ENCODE measurements around the gene ZCWPW1.
"Not testable (repeated sequence)": the region's sequence is repeated elsewhere in the genome, so short reads cannot be mapped to it uniquely, and the experiment has no call there.

Gene ZCWPW1

DNA sequence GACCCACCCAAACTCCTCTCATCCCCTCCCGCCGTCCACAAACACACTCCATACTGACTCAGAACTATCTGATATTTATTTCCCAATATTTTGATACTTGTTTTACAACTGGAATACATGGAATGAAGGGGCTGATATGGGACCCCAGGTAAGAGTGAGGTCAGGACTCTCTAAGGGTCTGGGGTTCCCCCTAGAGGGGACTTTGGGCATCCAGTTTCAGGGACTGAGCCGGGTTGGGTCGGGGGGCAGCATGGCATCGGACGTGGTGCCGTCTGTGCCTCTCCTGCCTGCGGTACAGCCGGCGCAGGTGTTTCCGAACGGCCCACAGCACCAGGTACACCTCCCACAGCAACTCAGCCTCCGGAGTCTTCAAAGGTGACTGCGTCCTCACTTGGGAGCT is 28.1 kb upstream of the ZCWPW1 start:
- DNase-seq (ENCODE audit: low spot score): no peak

DNA sequence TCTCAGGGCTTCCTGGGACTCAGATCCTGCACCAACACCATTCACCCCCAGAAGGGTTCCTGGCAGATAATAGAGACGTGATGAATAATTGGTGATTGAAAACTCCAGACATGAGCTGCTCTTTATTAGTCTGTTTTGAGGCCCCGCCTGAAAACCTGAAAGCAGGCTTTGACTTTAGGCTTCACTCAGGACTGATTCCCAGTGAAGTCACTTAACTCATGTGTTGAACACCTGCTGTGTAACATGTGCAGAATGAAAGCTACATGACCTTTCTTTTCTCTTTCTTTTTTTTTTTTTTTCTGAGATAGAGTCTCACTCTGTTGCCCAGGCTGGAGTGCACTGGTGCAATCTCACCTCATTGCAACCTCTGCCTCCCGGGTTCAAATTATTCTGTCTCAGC is 26.7 kb upstream of the ZCWPW1 start:
- no peak for DNase-seq (ENCODE audit: low spot score)

DNA sequence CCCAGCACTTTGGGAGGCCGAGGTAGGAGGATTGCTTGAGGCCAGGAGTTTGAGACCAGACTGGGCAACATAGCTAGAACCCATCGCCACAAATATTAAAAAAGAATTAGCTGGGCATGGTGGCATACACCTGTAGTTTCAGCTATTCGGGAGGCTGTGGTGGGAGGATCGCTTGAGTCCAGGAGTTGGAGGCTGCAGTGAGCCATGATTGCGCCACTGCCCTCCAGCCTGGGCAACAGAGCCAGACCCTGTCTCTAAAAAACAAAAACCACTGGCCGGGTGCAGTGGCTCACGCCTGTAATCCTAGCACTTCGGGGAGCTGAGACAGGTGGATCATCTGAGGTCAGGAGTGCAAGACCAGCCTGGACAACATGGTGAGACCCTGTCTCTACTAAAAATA is 25.4 kb upstream of the ZCWPW1 start:
- not testable (repeated sequence) for DNase-seq (ENCODE audit: low spot score)

DNA sequence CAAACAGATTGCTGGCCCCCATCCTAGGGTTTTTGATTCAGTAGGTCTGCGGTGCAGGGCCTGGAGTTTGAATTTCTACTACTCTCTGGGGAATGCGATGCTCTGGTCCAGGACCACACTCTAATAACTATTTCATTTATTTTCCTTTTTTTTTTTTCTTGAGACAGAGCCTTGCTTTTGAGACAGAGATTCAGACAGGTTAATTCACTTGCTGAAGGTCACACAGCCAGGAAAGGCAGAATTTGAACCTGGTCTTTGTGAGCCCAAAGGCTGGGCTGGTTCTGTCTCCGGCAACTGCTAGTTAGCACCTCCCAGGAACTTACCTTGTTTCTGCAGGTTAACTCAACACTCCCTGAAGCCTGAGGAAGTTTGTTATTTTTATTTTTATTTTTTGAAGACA is 24.0 kb upstream of the ZCWPW1 start:
- DNase-seq (ENCODE audit: low spot score): no peak

DNA sequence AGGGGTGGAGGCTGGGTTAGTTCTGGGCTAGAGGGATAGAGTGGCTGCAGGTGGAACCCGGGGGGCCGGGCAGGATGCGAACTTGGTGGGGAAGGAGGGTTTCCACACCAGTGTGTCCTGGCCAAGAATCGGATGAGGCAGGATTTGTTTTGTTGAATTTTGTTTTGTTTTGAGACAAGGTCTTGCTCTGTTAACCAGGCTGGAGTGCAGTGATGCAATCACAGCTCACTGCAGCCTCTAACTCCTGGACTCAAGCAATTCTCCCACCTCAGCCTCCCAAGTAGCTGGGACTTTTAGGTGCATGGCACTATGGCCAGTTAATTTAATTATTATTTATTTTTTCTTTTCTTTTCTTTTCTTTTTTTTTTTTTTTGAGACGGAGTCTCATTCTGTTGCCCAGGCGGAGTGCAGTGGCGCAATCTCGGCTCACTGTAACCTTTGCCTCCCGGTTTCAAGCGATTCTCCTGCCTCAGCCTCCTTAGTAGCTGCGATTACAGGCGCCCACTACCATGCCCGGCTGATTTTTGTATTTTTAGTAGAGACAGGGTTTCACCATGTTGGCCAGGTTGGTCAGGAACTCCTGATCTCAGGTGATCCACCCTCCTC is 20.8 kb upstream of the ZCWPW1 start:
- no peak for DNase-seq (ENCODE audit: low spot score)

DNA sequence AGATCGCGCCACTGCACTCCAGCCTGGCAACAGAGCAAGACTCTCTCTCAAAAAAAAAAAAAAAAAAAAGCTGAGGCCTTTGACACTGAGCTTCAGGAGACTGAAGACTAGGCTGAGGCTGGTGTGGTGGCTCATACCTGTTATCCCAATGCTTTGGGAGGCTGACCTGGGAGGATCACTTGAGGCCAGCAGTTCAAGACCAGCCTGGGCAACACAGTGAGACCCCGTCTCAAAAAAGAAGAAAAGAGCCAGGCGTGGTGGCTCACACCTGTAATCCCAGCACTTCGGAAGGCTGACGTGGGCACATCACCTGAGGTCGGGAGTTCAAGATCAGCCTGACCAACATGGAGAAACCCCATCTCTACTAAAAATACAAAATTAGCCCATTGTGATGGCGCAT is 18.9 kb upstream of the ZCWPW1 start:
- not testable (repeated sequence) for DNase-seq (ENCODE audit: low spot score)

DNA sequence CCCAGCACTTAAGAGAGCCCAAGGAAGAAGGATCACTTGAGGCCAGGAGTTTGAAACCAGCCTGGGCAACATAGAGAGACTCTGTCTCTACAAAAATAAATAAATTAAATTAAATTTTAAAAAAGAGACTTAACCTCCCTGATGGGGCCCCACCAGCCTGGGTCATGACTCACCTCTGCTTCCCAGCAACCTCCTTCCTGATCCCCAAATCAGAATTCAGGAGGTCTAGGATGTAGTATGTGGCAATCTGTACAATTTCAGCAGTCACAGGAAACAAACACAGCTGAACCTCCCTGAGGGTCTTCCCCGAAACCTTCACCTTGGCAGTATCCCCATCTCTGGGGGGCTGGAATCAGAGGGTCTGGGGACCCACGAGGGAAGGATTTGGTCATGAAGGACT is 17.5 kb upstream of the ZCWPW1 start:
- DNase-seq (ENCODE audit: low spot score): no peak

DNA sequence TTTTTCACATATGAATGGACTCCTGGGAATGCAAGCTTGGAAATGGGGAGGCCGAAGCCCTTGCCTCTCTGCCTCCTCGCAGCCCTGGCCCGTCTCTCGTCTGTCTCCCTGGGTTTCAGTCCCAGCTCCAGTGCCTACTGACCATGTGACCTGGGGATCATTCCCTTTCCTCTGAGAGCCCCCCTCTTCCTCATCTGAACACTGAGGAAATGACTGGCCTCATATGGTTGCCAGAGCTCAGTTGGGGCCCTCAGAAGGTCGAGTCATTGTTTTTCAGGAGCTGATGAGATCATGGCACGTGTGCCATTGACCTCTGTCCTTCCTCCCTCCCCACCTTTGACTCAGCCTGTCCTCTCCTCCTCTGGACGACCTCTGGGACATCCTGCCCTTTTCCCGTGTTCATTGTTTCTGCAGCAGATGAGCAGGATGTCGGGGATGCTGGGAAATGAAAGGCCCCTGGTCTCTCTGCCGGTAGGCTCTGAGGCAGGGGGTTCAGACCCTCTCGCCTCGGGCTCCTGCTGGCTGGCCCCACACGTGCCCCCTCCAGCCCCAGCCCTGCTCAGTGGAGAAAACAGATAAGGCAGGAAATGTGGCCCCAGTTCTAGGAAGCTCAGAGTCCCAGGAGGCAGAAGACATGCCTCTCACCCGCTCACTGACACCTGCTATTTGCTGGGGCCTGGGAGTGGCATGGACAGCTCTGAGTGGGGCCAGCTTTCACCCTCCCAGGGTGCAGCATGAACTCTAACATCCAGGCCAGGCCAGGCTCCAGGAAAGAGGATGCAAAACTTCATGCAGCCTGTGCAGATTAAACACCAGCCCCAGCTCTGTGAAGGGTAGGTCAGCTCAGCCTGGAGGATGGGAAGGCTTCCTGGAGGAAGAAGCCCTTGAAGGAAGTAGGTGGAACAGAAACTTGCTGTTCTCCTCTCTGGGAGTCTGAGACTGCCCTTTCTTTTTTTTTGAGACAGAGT is 16.1 kb upstream of the ZCWPW1 start:
- no peak for DNase-seq (ENCODE audit: low spot score)

DNA sequence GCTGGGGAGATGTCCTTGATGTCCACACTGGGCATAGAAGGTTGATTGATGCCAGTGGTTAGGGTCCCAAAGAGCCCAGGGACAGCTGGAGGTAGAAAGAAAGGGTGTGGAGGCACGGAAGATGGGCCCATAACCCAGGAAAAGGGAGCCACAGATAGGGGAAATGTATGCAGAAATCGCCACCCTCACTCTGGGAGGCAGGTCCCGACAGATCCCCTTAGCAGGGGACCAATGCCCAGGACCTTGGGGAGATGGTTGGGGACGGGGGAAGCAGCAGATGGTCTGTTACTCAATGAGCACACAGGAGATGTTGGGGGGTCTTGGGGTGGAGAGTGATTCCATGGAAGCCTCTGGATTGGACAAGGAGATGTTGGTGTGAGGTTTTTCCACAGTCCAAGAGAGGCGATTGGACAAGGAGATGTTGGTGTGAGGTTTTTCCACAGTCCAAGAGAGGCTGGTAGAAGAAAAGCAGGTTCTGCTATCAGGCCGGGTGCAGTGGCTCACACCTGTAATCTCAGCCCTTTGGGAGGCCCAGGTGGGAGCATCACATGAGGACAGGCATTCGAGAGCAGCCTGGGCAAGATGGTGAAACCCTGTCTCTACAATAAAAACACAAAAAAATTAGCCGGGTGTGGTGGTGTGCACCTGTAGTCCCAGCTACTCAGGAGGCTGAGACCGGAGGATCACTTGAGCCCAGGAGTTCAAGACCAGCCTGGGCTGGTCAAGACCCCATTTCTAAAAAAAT is 14.8 kb upstream of the ZCWPW1 start:
- no peak for DNase-seq (ENCODE audit: low spot score)

DNA sequence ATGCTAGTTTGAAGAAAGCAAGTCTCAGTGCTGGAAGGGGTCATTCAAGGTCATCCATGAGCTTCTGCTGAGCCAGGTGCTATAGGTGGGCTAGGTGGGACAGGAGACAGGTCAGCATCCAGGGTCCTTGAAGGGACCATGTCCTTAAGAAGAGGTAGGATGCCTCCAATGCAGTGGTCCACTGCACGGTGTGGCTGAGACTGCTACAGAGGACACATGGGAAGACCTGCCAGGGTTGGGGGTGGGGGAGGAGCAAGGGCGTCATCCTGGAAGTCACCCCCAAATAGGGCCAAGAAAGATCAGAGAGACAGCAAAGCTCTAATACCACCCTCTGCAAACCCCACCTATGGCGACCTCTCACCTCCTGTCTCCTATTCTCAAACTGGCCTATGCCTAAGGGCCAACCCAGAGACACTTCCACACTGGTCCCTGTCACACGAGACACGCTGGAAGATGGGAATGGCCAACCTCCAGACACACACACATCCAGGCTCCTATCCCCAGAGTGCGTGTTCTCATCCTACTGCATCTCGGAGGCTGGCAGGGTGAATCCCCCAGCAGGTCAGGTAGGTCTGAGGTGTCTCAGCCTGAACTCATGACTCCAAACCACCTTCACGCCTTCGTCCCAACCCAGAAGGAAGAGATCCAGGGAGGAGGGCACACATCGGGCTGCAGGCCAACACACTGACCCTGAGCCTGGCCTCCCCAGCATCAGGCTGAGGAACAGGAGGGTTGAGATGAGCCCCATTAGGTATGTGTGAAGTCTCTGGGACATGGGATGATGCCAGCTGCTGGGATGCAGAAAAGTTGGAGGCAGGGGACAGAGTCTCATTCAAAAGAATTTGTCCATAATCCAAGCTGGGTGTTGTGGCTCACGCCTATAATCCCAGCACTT is 13.4 kb upstream of the ZCWPW1 start:
- no peak for DNase-seq (ENCODE audit: low spot score)

DNA sequence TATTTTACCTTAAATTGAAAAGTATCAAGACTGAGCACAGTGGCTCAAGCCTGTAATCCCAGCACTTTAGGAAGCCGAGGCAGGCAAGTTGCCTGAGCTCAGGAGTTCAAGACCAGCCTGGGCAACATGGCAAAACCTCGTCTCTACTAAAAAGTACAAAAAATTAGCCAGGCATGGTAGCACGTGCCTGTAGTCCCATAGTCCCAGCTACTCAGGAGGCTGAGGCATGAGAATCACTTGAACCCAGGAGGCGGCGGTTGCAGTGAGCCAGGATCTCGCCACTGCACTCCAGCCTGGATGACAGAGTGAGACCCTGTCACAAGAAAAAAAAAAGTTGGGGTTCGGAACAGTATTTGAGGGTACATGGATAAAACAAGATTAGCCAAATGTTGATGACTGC is 10.7 kb upstream of the ZCWPW1 start:
- DNase-seq (ENCODE audit: low spot score): not testable (repeated sequence)

DNA sequence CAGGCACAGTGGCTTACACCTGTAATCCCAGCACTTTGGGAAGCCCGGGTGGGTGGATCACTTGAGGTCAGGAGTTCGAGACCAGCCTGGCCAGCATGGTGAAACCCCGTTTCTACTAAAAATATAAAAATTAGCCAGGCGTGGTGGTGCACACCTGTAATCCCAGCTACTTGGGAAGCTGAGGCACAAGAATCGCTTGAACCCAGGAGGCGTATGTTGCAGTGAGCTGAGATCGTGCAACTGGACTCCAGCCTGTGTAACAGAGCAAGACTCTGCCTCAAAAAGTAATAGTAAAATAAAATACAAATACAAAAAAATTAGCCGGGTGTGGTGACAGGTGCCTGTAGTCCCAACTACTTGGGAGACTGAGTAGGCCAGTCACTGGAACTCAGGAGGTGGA is 10.2 kb upstream of the ZCWPW1 start:
- not testable (repeated sequence) for DNase-seq (ENCODE audit: low spot score)

DNA sequence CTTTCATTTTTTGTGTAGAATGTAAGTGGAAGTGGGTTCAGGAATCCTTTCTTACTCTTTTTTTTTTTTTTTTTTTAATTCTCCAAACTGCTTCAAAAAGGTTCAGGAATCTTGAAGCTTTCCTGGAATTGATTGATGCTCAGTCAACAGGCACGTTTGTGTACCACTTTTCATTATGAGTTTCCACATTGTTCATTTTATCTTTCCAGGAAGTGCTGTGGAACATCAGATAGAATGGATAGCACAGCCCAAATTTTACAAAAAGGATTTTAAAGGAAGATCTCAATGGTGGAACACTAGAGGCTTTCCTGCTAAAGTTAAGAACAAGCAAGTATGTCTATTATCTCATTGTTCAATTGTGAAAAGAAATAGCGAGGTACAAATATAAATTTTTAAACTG is 9.7 kb upstream of the ZCWPW1 start:
- DNase-seq (ENCODE audit: low spot score): no peak

DNA sequence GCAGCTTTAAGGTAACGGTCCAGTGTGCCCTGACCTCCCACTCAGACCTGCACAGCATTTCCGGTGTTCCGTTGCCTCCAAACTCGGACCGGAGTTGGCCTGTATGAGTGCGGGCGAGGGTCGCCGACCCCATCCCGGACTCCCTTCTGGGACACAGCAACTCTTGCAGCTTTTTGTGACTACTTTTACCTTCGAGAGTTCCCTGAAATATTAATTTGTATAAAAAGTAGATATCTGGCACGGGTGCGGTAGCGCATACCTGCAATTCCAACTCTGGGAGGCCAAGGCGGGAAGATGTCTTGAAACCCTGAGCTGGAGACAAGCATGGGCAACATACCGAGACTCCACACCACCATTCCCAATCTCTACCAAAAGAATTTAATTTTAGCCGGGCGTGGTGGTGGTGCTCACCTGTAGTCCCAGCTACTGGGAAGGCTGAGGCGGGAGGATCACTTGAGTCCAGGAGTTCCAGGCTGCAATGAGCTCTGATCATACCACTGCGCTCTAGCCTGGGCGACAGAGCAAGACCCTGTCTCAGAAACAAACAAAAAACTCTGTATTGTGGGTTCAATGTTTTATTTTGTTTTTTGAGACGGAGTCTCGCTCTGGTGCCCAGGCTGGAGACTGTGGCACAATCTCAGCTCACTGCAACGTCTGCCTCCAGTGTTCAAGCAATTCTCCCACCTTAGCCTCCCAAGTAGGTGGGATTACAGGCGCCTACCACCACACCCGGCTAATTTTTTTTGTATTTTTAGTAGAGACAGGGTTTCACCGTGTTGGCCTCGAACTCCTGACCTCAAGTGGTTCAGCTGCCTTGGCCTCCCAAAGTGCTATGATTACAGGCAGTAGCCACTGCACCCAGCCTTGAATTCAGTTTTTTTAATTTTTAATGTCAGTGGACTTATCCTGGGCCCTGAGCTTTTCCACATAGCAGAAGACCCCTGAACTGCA is 8.9 kb upstream of the ZCWPW1 start:
- no peak for DNase-seq (ENCODE audit: low spot score)

DNA sequence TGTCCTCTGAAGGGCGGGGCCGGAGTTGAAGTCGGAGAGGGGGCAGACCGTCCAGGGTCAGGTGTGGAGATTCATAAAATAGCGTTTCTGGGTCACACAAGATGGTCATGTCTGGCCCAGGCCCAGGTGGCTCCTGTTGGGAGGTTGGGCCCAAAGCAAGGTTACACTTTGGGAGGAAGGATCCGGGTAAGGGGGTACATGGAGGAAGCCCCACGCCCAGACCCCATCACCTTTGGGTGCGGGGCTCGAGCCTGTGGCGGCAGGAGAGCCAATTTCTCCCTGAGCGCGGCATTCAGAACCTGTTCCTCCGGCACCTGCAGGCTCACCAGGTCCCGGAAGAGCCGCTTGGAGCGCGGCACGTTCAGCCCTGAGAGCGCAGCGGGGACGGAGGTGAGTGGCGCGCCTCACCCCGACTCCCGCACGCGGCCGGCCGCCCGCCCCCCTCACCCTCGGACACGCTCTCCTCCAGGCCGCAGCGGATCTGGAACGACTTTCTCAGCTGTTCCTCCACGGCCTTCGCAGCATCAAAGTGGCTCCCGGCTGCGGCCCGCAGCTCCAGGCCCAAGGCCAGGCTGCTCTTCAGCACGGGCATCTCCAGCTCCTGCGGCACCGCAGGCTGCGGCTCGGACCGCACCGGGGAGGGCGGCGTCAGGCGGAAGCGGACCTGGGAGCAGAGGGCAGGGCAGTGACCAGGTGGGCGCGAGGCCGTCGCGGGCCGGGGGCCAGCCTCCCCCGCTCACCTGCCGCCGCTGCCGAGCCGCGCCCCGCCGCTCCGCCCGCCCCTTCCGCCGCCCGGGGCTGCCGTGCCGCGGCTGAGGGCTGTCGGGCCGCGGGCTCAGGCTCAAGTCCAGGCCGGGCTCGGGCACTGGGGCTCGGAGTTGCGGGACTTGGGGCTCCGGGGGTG is 7.2 kb upstream of the ZCWPW1 start:
- DNase-seq (ENCODE audit: low spot score): peak; percentile 23

DNA sequence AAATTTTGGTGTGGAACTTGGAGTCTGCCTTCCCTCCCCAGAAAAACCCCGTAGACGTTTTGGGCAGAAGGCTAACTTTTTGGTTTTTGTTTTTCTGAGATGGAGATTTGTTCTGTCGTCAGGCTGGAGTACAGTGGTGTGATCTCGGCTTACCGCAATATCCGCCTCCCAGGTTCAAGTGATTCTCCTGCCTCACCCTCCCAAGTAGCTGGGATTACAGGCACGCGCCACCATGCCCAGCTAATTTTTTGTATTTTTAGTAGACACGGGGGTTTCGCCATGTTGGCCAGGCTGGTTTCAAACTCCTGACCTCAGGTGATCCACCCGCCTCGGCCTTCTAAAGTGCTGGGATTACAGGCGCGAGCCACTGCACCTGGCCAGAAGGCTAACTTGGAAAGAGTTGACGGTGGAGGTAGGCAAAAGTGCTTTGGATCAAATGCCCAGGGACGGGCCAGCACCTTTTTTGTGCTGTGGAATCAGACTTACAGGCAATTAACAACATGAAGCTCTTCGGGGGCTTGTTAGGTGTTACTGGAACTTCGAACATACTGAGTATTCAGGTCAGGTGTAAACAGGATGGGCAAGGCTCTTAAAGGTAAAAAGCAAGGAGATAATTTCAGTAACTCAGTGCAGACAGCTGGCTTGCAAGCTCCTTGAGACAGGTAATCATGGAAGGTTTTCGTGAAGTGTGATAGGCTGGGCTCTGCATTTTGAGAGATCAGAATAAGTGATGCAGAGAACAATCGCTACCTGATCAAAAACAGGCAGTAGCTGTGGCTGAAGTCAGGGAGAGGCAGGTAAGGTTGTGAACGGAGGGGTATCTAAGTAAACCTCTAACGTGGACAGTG is 6.0 kb upstream of the ZCWPW1 start:
- no peak for DNase-seq (ENCODE audit: low spot score)

DNA sequence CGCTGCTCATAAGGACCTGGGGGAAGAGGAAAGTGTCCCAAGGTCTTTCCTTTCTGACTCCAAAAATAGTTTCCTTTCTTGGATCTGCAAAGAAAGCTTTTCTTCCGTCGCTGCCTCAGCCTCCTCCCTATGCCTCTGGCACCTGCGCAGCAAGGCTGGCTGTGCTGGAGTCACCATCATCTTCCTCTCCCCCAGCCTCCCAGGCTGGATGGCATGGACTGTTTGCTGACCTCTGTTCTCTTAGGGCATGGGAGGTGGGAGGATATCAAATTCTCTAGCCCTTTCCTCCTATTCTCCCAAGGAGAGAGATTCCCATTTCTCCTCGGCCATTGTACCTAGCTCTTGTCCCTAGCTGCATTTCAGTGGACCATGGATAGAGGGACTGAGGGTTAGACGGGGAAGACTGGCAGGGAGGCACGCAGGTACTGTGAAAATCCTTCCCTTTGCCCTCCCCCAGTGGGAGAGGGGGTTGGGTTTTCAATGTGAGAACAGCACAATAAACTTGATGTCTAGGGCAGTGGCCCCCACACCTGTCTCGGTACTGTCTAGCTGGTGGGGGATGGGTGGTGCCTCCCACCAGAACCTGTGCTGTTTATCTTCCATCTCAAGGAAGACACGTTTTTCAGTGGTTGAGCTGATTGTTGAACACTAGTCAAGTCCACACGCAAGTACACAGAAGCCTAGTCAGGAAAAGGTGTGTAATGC is 5.2 kb upstream of the ZCWPW1 start:
- DNase-seq (ENCODE audit: low spot score): no peak

DNA sequence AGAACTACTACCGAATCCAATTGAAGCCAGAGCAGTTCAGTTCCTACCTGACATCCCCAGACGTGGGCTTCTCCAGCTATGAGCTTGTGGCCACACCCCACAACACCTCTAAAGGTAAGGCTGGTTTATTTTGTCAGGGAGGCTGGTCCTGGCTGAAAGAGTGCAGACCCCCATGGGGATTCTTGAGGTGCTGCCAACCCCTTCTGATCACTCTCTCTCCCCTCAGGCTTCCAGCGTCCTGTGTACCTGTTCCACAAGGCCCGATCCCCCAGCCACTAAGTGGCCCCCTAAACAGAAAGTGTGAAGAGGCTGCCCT is 4.7 kb upstream of the ZCWPW1 start:
- no peak for DNase-seq (ENCODE audit: low spot score)
